CD4-positive, alpha-beta T cell (primary cell): ENCODE data around the gene WIPI1. TPM values are rescaled to one million over a fixed set of nuclear protein-coding genes. Genes with fewer than 3 reads are reported as not detected.

Experiments used
- ATAC-seq: fragments of 200-7000 bp; cut with Tn5 transposase; one replicate; pipeline ENCODE4 v1.10.0; 2022; ENCODE audit warnings: mild to moderate bottlenecking; ENCODE audit not compliant: poor library complexity
- CTCF ChIA-PET: fragments of 350-600 bp; sonication (Branson Sonifier 250); formaldehyde crosslinking; loops from one replicate; lab custom pipeline; 2021; ENCODE audit warnings: antibody characterized with exemption, inconsistent platforms; lab: Charles Lee
- POLR2A ChIA-PET: fragments of 350-600 bp; sonication (Branson Sonifier 250); formaldehyde crosslinking; loops from one replicate; lab custom pipeline; 2021; ENCODE audit warnings: antibody characterized with exemption, inconsistent platforms; lab: Charles Lee
- DNase-seq, 14 experiments: peaks; one replicate each; pipeline ENCODE4 v3.0.0-alpha.2; 2013 to 2020; ENCODE audit warnings: mixed read lengths in 2 of 14
- H3K27ac ChIP-seq, 2 donors: one replicate each; pipeline versions ENCODE4 v1.5.1 to v1.7.0; 2013; ENCODE audit warnings: low read length in 2 of 2, low read depth in 1 of 2, mild to moderate bottlenecking in 1 of 2
- H3K27me3 ChIP-seq, 2 experiments: 1 replicate in 1 of 2; 2 replicates in 1 of 2; pipeline versions ENCODE4 v1.6.1 to v1.7.0; 2013; ENCODE audit warnings: low read length in 2 of 2, control low read depth in 1 of 2, mild to moderate bottlenecking in 1 of 2, moderate library complexity in 1 of 2; ENCODE audit not compliant: insufficient read depth in 2 of 2, control insufficient read depth in 1 of 2
- H3K36me3 ChIP-seq: one replicate; pipeline ENCODE4 v1.6.1; 2013; ENCODE audit warnings: low read length, control low read depth; ENCODE audit not compliant: insufficient read depth
- H3K4me1 ChIP-seq: one replicate; pipeline ENCODE4 v1.6.1; 2013; ENCODE audit warnings: low read length, control low read depth; ENCODE audit not compliant: insufficient read depth
- H3K4me3 ChIP-seq: one replicate; pipeline ENCODE4 v1.5.1; 2013; ENCODE audit warnings: mild to moderate bottlenecking, low read length, moderate library complexity
- H3K9me3 ChIP-seq, 2 experiments: 1 replicate in 1 of 2; 2 replicates in 1 of 2; pipeline versions ENCODE4 v1.6.1 to v1.7.0; 2013; ENCODE audit warnings: low read length in 2 of 2, mild to moderate bottlenecking in 2 of 2, control low read depth in 1 of 2, moderate library complexity in 1 of 2; ENCODE audit not compliant: control insufficient read depth in 1 of 2, insufficient read depth in 1 of 2
- H3K27ac Mint-ChIP-seq: one replicate; pipeline ENCODE4 v1.8.0; 2020; ENCODE audit warnings: mixed read lengths
- H3K27me3 Mint-ChIP-seq: one replicate; pipeline ENCODE4 v1.8.0; 2021; ENCODE audit warnings: mixed read lengths
- H3K36me3 Mint-ChIP-seq: one replicate; pipeline ENCODE4 v1.8.0; 2021; ENCODE audit warnings: low read depth, mixed read lengths
- H3K4me1 Mint-ChIP-seq: one replicate; pipeline ENCODE4 v1.8.0; 2021; ENCODE audit warnings: low read depth, mixed read lengths
- H3K4me3 Mint-ChIP-seq: one replicate; pipeline ENCODE4 v1.8.0; 2020; ENCODE audit warnings: mild to moderate bottlenecking, mixed read lengths
- H3K9me3 Mint-ChIP-seq: one replicate; pipeline ENCODE4 v1.8.0; 2020; ENCODE audit warnings: mixed read lengths
- intact Hi-C, 2 experiments: fragments of 100-400 bp; cut with DNase I in 1 of 2; cut with micrococcal nuclease in 1 of 2; formaldehyde crosslinking; loops; one replicate each; pipeline versions ENCODE4 v1.15.1 to v1.9.0; 2023 to 2025; cut with DNase I, micrococcal nuclease
- total RNA-seq, 174 experiments: library from RNA in 2 of 174; stranded (reverse) in 2 of 174; gene quantifications; one replicate each; pipeline ENCODE4 v1.2.3 and lab custom pipeline; 2021 to 2026
- TF ChIP-seq, protein P1 (sequence below): fragments of 200-600 bp; IDR thresholded peaks from one replicate; pipeline ENCODE4 v1.8.0; 2022; ENCODE audit warnings: antibody characterized with exemption, mild to moderate bottlenecking

Gene WIPI1
- total RNA-seq, 2 experiments from 2014 or later, result 2.0 to 2.6 TPM

- H3K4me3 Mint-ChIP-seq, result peak overlapping the region; percentile 82
- H3K27ac Mint-ChIP-seq, result peak overlapping the region; percentile 81
- H3K27me3 Mint-ChIP-seq, result no peaks in the 10 kb centered on the region
- no peaks in the 10 kb centered on the region for H3K36me3 Mint-ChIP-seq
- H3K27ac ChIP-seq, result peak overlapping the region; percentile 43 to 59
- ATAC-seq (peak; percentile 93), DNase-seq (peak; percentile 95 to 99 (median 98))
- H3K27me3 ChIP-seq, result no peaks in the 10 kb centered on the region
- peaks cover 51% of the 10 kb centered on the region for H3K4me1 Mint-ChIP-seq
- ChIA-PET POLR2A (interaction anchor here (0.6 to 3.7 kb wide), 27 partner anchors 17 to 462 kb away, joined by 3 to 38 read pairs (median 5); partner anchors contain the start of genes AMZ2, ARSG, KPNA2 and PRKAR1A), CTCF (interaction anchor here (1.3 to 2.6 kb wide), 8 partner anchors 9 to 277 kb away, joined by 3 to 19 read pairs (median 6); no protein-coding TSS in a partner anchor)
- no peaks in the 10 kb centered on the region for H3K9me3 ChIP-seq
- H3K4me3 ChIP-seq, result peak overlapping the region; percentile 77
- no peaks in the 10 kb centered on the region for H3K9me3 Mint-ChIP-seq
- H3K36me3 ChIP-seq, result no peaks in the 10 kb centered on the region
- intact Hi-C loops, result loop anchor here (1.0 to 5.0 kb wide), 3 partner anchors 19 to 420 kb away; partner anchors contain the start of gene KPNA2 (in 2 of the 2)
- peaks cover 50% of the 10 kb centered on the region for H3K4me1 ChIP-seq
- TF ChIP-seq, protein P1, sequence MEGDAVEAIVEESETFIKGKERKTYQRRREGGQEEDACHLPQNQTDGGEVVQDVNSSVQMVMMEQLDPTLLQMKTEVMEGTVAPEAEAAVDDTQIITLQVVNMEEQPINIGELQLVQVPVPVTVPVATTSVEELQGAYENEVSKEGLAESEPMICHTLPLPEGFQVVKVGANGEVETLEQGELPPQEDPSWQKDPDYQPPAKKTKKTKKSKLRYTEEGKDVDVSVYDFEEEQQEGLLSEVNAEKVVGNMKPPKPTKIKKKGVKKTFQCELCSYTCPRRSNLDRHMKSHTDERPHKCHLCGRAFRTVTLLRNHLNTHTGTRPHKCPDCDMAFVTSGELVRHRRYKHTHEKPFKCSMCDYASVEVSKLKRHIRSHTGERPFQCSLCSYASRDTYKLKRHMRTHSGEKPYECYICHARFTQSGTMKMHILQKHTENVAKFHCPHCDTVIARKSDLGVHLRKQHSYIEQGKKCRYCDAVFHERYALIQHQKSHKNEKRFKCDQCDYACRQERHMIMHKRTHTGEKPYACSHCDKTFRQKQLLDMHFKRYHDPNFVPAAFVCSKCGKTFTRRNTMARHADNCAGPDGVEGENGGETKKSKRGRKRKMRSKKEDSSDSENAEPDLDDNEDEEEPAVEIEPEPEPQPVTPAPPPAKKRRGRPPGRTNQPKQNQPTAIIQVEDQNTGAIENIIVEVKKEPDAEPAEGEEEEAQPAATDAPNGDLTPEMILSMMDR, result no peak
Measured at GRCh38 chr17:68457539-68458259, 403 bp upstream of the WIPI1 start.

- no peak for ATAC-seq
- no peak overlapping the region for H3K27ac ChIP-seq
- no peak for DNase-seq
- peak overlapping the region; percentile 77 for H3K4me3 ChIP-seq
- TF ChIP-seq, protein P1, result no peak
- Mint-ChIP-seq H3K9me3 (no peaks in the 10 kb centered on the region), H3K27ac (peak overlapping the region; percentile 71), H3K4me1 (peaks cover 39% of the 10 kb centered on the region), H3K27me3 (no peaks in the 10 kb centered on the region), H3K4me3 (peak overlapping the region; percentile 90), H3K36me3 (no peaks in the 10 kb centered on the region)
- intact Hi-C loops, result loop anchor here (1.0 to 5.0 kb wide), 3 partner anchors 18 to 419 kb away; partner anchors contain the start of gene KPNA2 (in 2 of the 2)
- H3K4me1 ChIP-seq, result peaks cover 38% of the 10 kb centered on the region
- H3K9me3 ChIP-seq, result no peaks in the 10 kb centered on the region
- no peaks in the 10 kb centered on the region for H3K27me3 ChIP-seq
- no peaks in the 10 kb centered on the region for H3K36me3 ChIP-seq
- POLR2A ChIA-PET, result interaction anchor here (0.6 to 3.7 kb wide), 20 partner anchors 16 to 421 kb away, joined by 3 to 38 read pairs (median 5); partner anchors contain the start of genes AMZ2, ARSG, KPNA2 and PRKAR1A
- CTCF ChIA-PET, result interaction anchor here (1.2 to 2.6 kb wide), 5 partner anchors 20 to 256 kb away, joined by 4 to 19 read pairs (median 8); no protein-coding TSS in a partner anchor
Measured at GRCh38 chr17:68456339-68457167, 743 bp downstream of the WIPI1 start.

- Mint-ChIP-seq H3K36me3 (no peaks in the 10 kb centered on the region), H3K4me3 (peak overlapping the region; percentile 90), H3K27ac (peak overlapping the region; percentile 71), H3K27me3 (no peaks in the 10 kb centered on the region), H3K4me1 (peaks cover 33% of the 10 kb centered on the region), H3K9me3 (no peaks in the 10 kb centered on the region)
- H3K27me3 ChIP-seq, result no peaks in the 10 kb centered on the region
- no peak overlapping the region for H3K4me3 ChIP-seq
- H3K27ac ChIP-seq, result no peak overlapping the region
- intact Hi-C loops, result loop anchor here (2.0 to 5.0 kb wide), 2 partner anchors 17 to 419 kb away; partner anchors contain the start of gene KPNA2 (in 2 of the 2)
- H3K9me3 ChIP-seq, result no peaks in the 10 kb centered on the region
- H3K36me3 ChIP-seq, result peaks cover under 1% of the 10 kb centered on the region
- no peak for ATAC-seq
- peak in 2 of 14 experiments; percentile 37 to 52 for DNase-seq
- CTCF ChIA-PET, result interaction anchor here (1.2 to 1.4 kb wide), 2 partner anchors 19 to 57 kb away, joined by 3 to 7 read pairs; no protein-coding TSS in a partner anchor
- POLR2A ChIA-PET, result interaction anchor here (0.6 to 3.7 kb wide), 4 partner anchors 18 to 211 kb away, joined by 3 to 38 read pairs (median 14); partner anchors contain the start of genes AMZ2, ARSG and SLC16A6
- TF ChIP-seq, protein P1, result no peak
- peaks cover 32% of the 10 kb centered on the region for H3K4me1 ChIP-seq
Measured at GRCh38 chr17:68455901-68456338, 1.4 kb downstream of the WIPI1 start.
